Measurements from ENCODE around the gene URM1.

URM1 gene

DNA sequence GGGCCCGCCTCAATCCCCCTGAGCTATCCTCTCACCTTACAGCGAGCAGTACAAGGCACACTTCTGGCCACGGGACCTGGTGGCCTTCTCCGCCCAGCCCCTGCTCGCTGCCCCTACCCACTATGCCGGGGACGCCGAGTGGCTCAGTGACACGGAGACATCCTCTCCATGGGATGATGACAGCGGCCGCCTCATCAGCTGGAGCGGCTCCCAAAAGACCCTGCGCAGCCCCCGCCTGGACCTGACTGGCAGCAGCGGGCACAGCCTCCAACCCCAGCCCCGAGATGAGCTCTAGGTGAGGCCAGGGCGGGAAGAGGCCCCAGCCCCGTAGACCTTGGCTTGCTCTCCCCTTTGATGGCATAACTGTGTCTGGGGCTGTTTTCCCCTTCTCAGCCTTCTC, 64.4 kb downstream of the URM1 start:
- DNase-seq = no peak

DNA sequence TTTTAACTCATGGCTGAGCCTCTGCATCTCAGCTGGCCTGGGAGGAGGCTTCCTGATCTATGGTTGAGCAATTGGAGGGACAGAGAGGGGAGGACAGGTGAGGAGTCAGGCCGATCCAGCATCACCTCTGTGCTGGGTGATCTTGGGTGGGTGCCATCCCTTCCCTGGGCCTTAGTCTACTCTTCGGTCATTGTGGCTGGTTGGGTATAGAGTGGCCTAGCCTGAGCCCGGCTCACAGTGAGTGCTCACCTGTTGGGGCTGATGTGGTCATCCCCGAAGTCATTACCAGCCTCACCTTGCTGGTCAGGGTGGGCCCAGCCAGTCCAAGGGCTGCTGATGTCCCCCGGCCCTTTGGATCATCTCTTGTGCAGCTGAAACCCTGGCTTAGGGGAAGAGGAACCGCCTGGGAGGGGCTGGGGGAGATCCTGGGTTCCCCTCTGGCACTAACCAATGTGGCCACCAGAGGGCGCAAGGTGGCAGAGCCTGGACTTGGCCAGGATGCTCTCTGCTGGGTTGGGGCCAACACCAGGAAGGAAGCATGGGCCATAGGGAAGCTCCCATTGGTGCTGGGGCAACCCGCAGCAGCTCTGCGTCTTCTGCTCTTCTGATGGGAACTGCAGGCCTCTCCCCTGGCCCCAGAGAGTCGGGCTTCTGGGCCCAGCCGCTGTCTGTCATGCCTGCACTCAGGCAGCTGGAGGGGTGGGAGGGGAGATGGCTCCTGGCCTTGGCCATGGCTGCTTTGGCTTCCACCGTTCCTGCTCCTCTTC, 67.4 kb downstream of the URM1 start:
- peak; percentile 74 for DNase-seq

DNA sequence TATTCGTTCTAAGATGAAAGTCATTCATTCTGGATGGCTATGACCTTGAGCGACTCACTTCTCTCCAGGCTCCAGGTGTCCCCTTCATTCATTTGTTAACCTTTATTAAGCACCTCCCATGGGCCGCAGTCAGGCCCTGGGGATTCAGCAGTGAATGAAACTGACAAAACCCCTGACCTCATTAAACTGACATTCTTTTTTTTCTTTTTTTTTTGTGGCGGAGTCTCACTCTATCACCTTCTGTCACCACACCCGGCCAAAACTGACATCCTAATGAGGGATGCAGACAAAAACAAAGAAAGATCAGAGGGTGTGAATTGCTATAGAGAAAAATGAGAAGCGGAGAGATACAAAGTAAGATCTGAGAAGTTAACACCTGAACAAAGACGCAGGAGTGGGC, 68.1 kb downstream of the URM1 start:
- DNase-seq = no peak

Data from NCI-H146 (cell line).